ENCODE results near the gene NABP2.
A peak's percentile ranks its signal among the peaks of the same experiment; 100 is the strongest.

Gene NABP2

GRCh38 chr12:56221232-56221756, 2.8 kb upstream of the NABP2 start:
- Histone ChIP-seq H3K9me3 (replicated peaks in 1 of 11) (no peaks in the 10 kb centered on the region), H3K4me1 (peaks cover 47 to 59% (median 52%) of the 10 kb centered on the region in 10 experiments), H3K9ac (peak overlapping the region; percentile 83 to 93 (median 91)), H4K20me1 (peaks cover 0 to 42% (median 18%) of the 10 kb centered on the region in 11 experiments; a peak in 12 of 22 replicates), H3K27ac (peak overlapping the region; percentile 82 to 93 (median 89)), H3K36me3 (peaks cover 14 to 29% (median 22%) of the 10 kb centered on the region in 11 experiments), H3K4me2 (peak overlapping the region; percentile 86 to 100 (median 95)), H3K4me3 (peak overlapping the region; percentile 80 to 97 (median 89)), H3K27me3 (no peaks in the 10 kb centered on the region)
- no peak for TF ChIP-seq Cebpa-rat (IDR thresholded peaks at IDR 0.05)

DNA sequence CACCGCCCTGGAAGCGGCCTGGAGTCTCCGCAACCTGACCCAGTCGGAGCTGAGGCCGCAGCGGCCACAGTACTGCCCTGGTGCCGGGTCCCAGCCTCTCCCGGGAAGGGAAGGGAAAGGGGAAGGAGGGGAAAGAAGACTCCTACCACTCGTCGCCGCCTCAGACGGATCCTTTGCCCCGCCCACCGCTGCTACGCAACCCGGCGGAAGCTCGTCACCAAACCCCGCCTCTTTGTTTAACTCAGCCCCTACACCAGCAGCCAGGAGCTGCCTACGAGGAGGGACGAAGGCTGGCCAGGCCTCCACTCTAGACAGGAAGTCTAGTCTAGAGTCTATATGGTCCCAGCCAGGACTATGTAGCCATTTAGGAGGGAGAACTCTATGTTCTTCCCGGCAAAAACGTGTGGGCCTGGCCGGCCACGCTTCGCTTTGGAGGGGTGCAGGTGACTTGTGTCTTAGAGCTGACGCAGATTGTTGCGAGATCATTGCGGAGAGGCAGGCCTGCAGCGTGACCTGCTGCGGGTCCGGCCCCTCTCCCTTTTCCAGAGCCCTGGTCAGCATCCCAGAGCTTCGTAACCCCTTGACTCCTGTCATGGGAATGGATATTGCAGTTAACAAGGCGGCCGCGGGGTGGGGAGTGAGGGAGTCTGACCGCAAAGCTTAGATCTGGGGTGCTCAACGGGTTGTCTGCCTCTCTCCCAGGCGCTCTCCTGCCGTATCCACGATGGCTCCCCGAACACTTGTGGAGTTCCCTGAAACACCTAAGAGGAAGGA, 2.2 kb upstream of the NABP2 start, which contains the start of gene RNF41:
Gene RNF41 (minus strand): TSS at position 166 of the 774 bp plus-strand sequence. CDS start 7,875 bp downstream, outside the sequence.
- TF ChIP-seq Cebpa-rat (IDR thresholded peaks at IDR 0.05) = no peak
- H3K4me1 ChIP-seq = peaks cover 47 to 59% (median 52%) of the 10 kb centered on the region in 10 experiments

DNA sequence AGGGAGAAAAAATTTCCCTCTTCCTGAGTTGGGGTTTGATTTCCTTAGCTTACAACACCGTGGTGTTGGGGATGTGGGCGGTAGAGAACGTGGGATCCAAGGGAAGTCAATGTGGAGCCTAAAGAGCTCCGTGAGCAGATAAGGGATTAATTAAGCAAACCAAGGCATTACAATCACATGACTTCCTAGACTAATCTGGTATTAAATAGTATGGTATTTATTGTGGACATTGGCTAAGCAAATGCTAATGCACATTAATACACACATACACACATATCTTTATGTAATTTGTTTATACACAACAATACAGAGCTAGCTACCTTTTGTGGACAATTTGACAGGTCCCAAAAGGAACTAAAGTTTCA, 1.6 kb upstream of the NABP2 start:
- no peak for TF ChIP-seq Cebpa-rat (IDR thresholded peaks at IDR 0.05)
- peaks cover 2 to 26% (median 13%) of the 10 kb centered on the region in 11 experiments; a peak in 20 of 22 replicates for H3K36me3 ChIP-seq
- H3K27me3 ChIP-seq = no peaks in the 10 kb centered on the region
- peak overlapping the region; percentile 83 to 93 (median 91) for H3K9ac ChIP-seq
- peaks cover 47 to 59% (median 52%) of the 10 kb centered on the region in 10 experiments for H3K4me1 ChIP-seq
- H3K4me3 ChIP-seq = peak overlapping the region; percentile 80 to 97 (median 89)
- H3K27ac ChIP-seq = peak overlapping the region; percentile 82 to 93 (median 89)
- no peaks in the 10 kb centered on the region for H3K9me3 ChIP-seq (replicated peaks in 1 of 11)
- H3K4me2 ChIP-seq = peak overlapping the region; percentile 86 to 100 (median 95)
- H4K20me1 ChIP-seq = peaks cover 0 to 30% (median 6%) of the 10 kb centered on the region in 11 experiments; a peak in 10 of 22 replicates

More for the DNA sequence above, 2.2 kb upstream of the NABP2 start, which contains the start of gene RNF41:
- peaks cover 0 to 35% (median 12%) of the 10 kb centered on the region in 11 experiments; a peak in 11 of 22 replicates for H4K20me1 ChIP-seq
- H3K9ac ChIP-seq = peak within 1 kb of the TSS; percentile 83 to 93 (median 91)
- H3K36me3 ChIP-seq = peaks cover 7 to 27% (median 15%) of the 10 kb centered on the region in 11 experiments; a peak in 21 of 22 replicates
- no peaks in the 10 kb centered on the region for H3K27me3 ChIP-seq
- H3K4me2 ChIP-seq = peak within 1 kb of the TSS; percentile 86 to 100 (median 95)
- H3K27ac ChIP-seq = peak within 1 kb of the TSS; percentile 82 to 93 (median 89)
- H3K9me3 ChIP-seq (replicated peaks in 1 of 11) = no peaks in the 10 kb centered on the region
- peak within 1 kb of the TSS; percentile 80 to 97 (median 89) for H3K4me3 ChIP-seq

- Histone ChIP-seq H3K36me3 (peaks cover 0 to 21% (median 6%) of the 10 kb centered on the region in 11 experiments; a peak in 8 of 22 replicates), H3K9ac (peak overlapping the region in 7 of 11 experiments; percentile 14 to 85 (median 79); a peak in 13 of 22 replicates), H3K27ac (peak overlapping the region in 10 of 11 experiments; percentile 1 to 93 (median 65); a peak in 11 of 22 replicates), H3K4me1 (peaks cover 47 to 66% (median 57%) of the 10 kb centered on the region in 10 experiments), H3K9me3 (replicated peaks in 1 of 11) (no peaks in the 10 kb centered on the region), H3K4me3 (peak overlapping the region; percentile 65 to 79 (median 74); a peak in 19 of 20 replicates), H4K20me1 (peaks cover 0 to 18% (median 0%) of the 10 kb centered on the region in 11 experiments; a peak in 8 of 22 replicates), H3K27me3 (no peaks in the 10 kb centered on the region), H3K4me2 (peak overlapping the region; percentile 86 to 100 (median 95))
- TF ChIP-seq Cebpa-rat (IDR thresholded peaks at IDR 0.05) = no peak
Observed at GRCh38 chr12:56223571-56224101, 506 bp upstream of the NABP2 start.

DNA sequence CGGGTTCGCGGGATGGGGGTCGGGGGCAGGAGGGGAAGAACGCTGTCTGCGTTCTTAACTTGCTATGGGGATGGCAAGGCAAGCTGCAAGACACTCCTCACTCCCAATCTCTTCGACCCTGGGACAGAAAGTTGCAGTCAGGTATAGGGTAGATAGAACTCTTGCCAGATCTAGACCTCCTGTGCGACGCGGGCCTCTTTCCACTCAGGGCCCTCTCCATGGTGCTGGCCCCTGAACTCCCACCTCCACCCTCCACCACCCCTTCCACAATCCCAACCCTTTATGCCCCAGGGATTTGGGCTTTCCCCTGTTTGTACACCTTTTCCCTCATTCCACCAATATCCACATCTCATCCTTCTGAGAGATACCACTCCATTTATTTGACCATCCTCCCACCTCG, 812 bp downstream of the NABP2 start:
- no peak for TF ChIP-seq Cebpa-rat (IDR thresholded peaks at IDR 0.05)
- Histone ChIP-seq H3K9ac (peak overlapping the region; percentile 68 to 85 (median 81); a peak in 21 of 22 replicates), H4K20me1 (peaks cover 0 to 6% (median 0%) of the 10 kb centered on the region in 11 experiments; a peak in 7 of 22 replicates), H3K4me2 (peak overlapping the region; percentile 86 to 98 (median 95)), H3K27me3 (no peaks in the 10 kb centered on the region), H3K36me3 (peaks cover 0 to 21% (median 5%) of the 10 kb centered on the region in 11 experiments; a peak in 6 of 22 replicates), H3K4me3 (peak overlapping the region; percentile 65 to 79 (median 74)), H3K27ac (peak overlapping the region in 7 of 11 experiments; percentile 39 to 93 (median 70); a peak in 12 of 22 replicates), H3K4me1 (peaks cover 34 to 72% (median 58%) of the 10 kb centered on the region in 10 experiments), H3K9me3 (replicated peaks in 1 of 11) (no peaks in the 10 kb centered on the region)

GRCh38 chr12:56229082-56229481, 4.9 kb downstream of the NABP2 start:
- no peak for TF ChIP-seq Cebpa-rat (IDR thresholded peaks at IDR 0.05)
- Histone ChIP-seq H3K36me3 (peaks cover 0 to 21% (median 5%) of the 10 kb centered on the region in 11 experiments; a peak in 6 of 22 replicates), H4K20me1 (no peaks in the 10 kb centered on the region), H3K9me3 (replicated peaks in 1 of 11) (no peaks in the 10 kb centered on the region), H3K4me1 (peaks cover 19 to 58% (median 48%) of the 10 kb centered on the region in 10 experiments; a peak in 19 of 20 replicates), H3K4me2 (peak overlapping the region in 9 of 11 experiments; percentile 39 to 80 (median 68); a peak in 17 of 22 replicates), H3K27ac (peak overlapping the region in 7 of 11 experiments; percentile 8 to 60 (median 44); a peak in 9 of 22 replicates), H3K4me3 (no peak overlapping the region), H3K9ac (0 out of 22 replicates have a peak overlapping the region, but pooled peaks of 1 of the 11 experiments have one; percentile 26), H3K27me3 (no peaks in the 10 kb centered on the region)

DNA sequence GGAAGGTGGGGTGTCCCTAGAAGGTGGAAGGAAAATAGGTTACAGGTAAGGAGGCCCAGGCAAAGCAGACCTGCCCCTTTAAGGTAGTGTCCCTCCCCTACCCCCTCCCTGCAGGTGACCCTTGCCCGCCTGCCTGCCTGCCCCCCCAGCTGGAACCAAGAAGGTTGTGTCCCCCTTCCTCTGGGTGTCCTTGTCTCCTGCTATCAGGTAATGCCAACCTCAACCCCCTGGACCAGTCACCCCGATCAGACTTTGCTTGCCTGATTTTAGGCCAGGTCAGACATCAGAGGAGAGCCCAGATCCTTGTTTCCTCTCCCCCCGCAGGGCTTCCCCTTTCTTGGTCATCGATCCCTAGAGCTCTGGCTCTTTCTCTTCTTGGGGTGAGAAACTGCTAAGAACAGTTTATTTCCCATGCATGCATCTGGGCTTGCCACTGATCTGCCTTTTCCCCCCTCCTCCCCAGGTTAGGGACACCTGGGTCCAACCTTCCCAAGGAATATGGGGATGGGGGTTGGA, 5.8 kb downstream of the NABP2 start, which contains the start of gene SLC39A5:
Gene SLC39A5 (plus strand): TSS at position 136 of the 516 bp plus-strand sequence. CDS start 1,224 bp downstream, outside the sequence.
- no peak within 1 kb of the TSS for H3K4me3 ChIP-seq
- peak within 1 kb of the TSS in 5 of 11 experiments; percentile 17 to 45 (median 26); a peak in 4 of 22 replicates for H3K9ac ChIP-seq
- peaks cover 0 to 21% (median 5%) of the 10 kb centered on the region in 11 experiments; a peak in 6 of 22 replicates for H3K36me3 ChIP-seq
- TF ChIP-seq Cebpa-rat (IDR thresholded peaks at IDR 0.05) = no peak
- no peaks in the 10 kb centered on the region; a peak in 1 of 22 replicates for H4K20me1 ChIP-seq
- peak within 1 kb of the TSS in 7 of 11 experiments; percentile 8 to 60 (median 44); a peak in 9 of 22 replicates for H3K27ac ChIP-seq
- H3K4me1 ChIP-seq = peaks cover 15 to 53% (median 43%) of the 10 kb centered on the region in 10 experiments; a peak in 19 of 20 replicates
- H3K4me2 ChIP-seq = peak within 1 kb of the TSS; percentile 39 to 80 (median 66)
- H3K27me3 ChIP-seq = no peaks in the 10 kb centered on the region
- no peaks in the 10 kb centered on the region for H3K9me3 ChIP-seq (replicated peaks in 1 of 11)

Data from BLaER1 treated with 17β-estradiol and CSF1 and Interleukin-3, amounts not matched to agents 10 nM and 100 nM (cell line).